GM21786 (cell line): ENCODE results near the gene FRMD6.

Experiments used
- ATAC-seq: cut with Tn5 transposase; IDR thresholded peaks from one replicate; pipeline ENCODE4 v1.9.1; 2021; ENCODE audit not compliant: unreplicated experiment

The FRMD6 gene

DNA sequence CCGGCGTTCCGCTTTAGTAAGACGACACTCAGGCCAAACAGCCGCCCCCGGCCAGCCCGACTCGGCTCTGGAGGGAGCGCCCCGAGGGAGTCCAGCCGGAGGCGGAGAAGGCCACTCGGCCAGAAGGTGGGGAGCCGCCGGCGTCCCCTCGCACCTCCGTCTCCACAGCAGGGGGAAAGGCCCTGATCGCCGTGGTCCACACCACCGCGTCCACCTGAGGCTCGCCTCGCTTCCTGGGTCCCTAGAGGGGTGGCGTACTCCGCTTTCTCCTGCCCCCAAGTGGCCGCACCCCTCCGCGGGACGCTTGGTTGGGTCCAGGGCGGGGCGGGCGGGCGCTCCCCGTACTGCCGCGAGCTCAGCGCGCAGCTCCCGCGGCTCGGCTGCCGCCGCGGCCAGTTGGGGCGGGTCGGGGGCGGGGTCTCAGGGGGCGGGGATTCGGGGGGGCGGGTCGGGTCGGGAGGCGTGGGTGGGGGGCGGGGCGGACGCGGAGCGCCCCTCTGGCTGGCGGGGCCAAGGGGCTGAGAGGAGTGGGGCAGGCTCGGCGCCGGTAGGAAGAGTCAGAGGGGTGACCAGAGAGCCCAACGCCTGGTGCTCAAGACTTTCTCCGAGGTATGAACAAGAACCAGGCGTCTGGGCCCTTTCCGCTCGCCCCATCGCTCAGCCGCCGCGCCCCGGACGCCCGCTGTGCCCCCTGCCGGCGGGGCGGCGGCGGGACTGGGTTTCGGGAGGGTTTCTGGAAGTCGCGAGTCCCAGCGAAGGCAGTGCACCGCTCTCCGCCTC, at the start of gene FRMD6:
TSS of gene FRMD6 (plus strand) at position 523 of the 780 bp plus-strand sequence. CDS start 37,927 bp downstream, outside the sequence.
- ATAC-seq: peak; percentile 70

DNA sequence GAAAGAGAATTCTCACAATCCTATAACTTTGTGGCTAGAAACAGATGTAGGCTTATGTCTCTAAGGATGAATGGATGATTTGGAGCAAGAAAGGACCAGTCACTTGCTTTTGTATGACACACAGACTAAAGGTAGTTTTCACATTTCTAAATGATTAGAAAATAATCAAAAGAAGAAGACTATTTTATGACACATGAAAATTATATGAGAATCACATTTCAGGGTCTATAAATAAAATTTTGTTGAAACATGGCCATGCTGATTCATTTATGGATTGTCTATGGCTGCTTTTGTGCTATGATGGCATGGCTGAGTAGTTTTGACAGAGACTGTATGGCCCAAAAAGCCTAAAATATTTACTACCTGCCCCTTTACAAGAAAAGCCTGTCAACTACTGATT, 49.4 kb upstream of the FRMD6 start:
- ATAC-seq: no peak

DNA sequence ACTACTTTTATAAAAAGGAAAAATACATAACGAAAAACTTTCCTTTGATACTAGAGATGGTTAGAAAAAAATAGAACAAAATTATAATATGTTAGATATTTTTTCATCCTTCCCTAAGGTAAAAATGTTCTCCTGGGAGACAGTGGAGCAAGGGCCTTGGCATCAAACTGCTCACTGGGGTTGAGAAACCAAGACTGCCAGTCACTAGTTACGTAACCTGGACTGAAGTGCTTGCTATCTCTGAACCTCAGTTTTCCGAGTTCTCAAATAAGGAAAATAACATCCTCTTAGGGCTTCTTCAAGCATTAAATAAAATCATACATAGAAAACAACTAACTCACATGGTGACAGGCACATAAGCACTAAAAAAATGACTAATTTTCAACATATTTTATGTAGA, 48.2 kb upstream of the FRMD6 start:
- no peak for ATAC-seq

DNA sequence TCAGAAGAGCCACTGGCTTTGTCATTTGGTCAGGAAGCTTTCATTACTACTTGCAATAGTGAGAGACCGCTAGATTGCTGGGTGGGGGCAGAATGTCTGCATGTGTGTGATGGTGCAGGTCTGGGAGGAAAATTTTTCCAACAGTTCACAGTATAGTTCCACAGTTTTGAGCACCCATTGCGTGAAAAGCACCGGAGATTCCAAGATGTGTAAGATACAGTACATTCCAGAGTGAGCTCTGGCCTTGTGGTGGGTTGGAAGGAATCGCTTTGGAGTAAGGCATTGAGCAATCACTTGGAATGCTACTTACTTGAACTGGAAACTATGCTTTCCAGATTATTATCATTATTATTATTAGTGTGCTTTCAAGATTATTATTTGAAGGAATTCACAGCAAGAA, 47.6 kb upstream of the FRMD6 start:
- ATAC-seq: no peak

DNA sequence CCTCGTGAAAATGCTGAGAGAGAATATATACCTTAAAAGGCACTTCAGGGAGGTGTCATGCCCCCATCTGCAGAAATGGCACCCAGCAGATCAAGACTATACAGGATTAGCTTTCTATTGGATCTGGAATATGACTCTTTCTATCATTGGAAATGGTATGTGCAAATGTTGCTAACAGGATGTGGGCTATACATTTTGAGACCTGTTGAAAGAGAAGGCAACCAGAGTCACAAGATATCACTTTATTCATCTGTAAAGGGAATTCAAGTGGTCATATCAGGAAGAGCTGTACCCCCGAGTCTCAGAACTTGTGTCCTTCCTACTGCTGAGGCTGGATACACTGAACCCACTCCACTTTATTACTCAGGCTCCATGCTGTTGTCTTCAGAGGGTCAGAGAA, 46.1 kb upstream of the FRMD6 start:
- no peak for ATAC-seq

DNA sequence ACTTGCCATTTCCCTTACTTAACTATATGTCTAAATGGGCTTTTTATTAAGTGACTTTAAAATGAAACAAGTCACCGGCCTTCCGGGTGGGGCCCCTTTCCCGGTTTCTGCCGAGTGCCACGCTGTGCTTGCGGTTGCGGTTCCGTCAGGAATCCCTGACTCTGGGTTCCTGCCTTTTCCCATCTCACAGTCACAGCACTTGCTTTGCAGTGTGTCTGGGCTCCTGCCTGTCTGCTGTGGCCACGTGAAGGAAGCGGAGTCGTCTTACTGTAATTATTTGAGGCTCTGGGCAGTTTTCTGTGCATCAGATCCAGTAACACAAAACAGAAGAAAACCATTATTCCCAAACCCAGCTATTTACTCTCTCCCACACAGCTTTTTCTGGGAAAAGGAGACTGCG, 44.0 kb upstream of the FRMD6 start:
- no peak for ATAC-seq

DNA sequence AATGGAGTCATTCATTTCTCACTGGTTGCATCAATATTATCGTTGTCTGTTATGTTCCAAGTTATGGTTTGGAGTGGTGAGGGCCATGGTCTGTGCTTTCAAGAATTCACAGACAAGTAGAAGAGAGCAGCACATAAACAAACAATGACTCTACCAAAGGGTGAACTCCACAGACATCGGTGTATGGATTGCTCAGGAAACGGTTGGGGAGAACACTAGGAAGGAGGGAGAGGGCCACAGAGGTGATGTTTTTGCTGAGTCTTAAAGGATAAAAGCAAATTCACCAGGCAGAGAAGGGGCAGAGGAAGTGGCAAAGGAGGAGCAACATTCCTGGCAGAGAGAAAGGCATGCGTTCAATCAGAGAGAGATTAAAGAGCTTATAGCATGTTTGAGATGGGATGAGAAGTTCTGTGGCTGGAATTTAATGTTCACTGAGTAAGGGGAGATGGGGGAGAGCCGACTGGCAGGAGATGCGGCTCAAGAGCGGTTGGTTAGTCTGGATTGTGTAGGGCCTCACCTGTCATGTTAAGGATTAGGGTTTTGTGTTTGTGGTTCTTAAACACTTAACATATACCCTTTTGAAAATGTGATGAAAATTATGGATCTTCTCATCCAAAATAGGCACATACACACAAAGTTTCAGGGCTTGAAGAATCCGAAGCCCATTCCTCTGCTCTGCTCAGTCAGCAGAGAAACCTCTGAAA, 42.3 kb upstream of the FRMD6 start:
- no peak for ATAC-seq

DNA sequence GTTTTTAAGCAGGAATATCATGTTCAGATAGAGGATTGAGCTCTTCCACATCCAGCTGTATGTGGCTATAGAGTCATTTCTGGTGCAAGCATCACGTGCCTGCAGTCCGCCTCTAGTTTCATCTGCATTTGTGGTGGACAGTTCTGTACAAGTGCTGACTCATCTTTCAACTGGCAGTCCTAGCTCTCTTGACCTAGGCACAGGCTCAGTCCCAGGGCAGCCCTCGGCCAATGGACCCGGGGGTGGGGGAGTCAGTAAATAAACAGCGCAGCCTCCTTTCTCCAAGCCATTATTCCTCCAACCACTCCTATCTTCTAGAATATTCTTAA, 41.8 kb upstream of the FRMD6 start:
- no peak for ATAC-seq

DNA sequence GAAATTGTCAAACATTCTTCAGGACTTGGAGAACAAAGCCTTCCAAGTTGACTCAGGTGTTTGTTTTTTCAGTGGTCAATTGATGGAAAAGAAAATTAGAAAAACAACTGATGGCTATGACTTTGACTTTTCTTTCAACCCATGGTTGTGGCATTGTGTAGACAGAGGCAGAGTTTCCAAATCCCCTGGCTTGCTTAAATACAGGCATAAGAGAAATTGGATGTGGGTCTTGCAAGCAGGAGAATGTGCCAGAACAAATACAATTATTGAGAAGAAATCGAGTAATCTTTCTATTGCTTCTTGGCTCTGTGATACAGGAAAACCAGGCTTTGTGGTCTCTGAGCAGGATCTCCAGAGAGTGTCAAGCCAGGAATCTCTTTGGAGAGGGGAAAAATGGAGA, 40.9 kb upstream of the FRMD6 start:
- ATAC-seq: no peak

DNA sequence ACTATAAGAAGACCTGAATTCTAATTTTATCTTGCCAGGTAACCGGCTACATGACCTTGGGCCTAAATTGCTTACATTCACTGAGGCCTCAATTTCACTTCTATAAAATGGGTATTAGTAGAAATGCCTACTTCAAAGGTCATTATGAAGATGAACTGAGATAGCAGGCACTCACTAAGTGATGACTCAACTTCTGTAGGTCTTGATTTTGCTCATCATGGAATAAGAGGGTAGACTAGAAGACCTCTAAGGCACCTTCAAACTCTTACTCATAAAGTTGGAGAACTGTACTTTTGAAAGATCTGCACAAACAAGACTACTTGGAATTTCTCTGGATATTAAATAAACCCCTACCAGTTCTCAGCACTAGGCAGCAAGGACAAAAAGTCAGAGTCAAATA, 39.3 kb upstream of the FRMD6 start:
- no peak for ATAC-seq

DNA sequence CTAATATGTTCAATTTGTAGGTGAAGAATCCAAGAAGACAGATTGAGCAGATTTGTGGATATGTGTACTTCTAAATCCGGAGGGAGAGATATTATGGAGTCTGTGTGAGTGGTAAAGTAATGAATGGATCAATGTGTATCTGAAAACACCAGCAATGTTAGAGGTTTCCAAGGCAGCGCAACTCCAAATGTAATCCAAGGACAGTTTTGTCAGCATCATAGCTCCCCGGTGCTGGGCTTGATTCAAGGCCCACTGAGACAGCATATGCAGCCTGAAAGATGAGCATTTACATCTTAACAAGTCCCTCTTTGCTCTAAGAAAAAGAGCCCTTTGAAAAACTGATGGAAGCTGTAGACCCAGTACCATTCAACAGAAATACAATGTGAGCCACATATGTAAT, 38.3 kb upstream of the FRMD6 start:
- ATAC-seq: no peak

DNA sequence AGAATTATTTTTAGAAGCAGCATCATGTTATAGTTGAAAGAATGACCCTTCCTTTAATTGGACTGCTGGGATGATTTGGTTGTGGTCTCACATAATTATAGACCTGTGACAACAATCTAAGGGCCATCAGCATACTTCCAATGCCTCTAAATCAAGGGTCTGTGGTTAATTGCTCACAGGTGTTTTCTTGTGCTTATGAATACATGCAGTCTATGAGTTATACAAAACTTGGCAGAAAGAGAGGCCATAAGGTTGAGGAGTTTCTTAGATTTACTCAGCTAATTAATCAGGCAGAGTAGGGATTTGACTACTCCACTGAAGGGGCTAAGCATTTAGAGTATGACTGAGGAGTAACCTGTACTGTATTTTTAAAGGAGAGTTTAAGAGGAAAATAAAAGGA, 37.0 kb upstream of the FRMD6 start:
- no peak for ATAC-seq

DNA sequence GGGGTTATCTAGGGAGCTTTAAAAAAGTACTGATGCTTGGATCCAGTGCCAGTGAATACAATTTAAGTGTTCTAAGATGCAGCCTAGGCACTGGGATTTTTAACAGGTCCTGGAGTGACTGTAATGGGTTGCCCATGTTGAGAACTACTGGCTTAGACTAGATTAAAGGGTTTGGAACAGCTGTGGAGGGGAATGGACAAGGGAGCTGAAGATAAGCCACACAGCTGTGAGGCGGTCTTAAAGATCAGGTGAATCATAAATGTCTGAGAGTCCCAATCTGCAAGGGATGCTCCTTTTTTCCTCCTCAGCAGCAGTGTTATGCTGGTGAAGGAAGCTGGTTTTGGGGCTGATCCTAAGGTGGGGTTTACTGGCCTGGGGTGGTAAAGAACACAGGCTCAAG, 35.5 kb upstream of the FRMD6 start:
- ATAC-seq: no peak

DNA sequence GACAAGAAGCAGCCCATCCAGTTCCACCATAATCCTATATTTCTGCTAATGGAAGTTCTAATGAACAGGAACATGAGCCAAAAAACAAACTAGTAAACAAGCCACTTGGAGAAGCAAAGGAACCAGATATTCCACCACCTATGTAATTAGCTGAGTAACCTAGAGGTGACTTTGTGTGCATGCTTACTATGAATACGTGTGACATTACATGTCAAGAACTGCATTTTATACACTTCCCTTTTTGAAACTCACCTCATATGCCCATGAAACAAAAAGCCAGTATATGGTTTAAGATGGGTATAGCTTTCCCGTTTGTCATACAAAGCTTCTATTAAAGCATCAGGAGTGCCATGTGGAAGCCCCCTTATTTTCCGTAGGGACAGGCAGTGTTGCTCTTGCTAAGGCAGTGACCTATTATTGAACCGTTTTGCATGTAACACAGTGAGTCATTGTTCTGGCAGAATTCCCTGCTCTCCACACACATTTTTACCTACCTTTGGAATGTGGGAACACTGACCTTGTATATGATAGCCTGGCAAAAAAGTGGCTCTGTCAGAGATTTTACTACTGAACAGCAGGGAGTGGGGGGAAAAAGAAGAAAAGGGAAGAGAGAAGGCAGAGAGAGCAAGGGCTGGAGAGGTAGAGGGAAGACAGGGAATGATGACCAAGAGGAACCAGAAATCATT, 34.8 kb upstream of the FRMD6 start:
- ATAC-seq: no peak

DNA sequence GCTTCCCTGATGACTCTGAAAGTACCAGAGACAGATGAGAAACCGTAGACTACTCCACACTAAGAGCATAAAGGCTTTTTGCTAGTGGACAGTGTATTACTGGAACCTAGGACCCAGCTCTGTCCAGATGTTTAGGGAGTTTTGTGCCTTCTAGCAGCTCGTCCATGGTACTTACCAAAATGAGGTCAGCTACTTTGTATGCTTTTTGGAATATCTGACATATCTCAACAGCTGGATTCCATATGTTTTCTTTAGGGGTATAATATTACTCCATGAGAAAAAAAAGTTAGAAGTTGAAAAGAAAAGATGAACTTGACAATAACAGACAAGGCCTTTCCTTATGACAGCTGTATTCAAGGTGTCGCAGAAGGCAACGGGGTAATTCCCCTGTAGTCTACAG, 32.1 kb upstream of the FRMD6 start:
- ATAC-seq: no peak

DNA sequence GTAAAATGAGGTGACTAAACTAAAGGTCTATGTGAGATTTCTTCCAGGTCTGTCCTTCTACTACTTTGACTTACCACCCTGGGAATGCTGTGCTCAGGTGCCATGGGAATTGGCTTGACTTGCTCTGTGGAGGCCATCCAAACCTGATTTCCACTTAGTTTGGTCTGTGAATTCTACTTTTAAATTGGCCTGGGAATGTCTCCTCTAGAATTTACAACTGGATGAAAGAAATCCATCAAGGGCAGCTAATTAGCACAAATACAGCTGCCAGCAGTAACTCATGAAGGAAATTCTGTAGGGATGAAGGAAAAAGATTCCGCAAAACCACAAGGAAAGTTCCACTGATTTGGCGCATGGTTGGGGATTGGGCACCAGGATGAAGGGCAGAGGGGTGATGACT, 31.7 kb upstream of the FRMD6 start:
- no peak for ATAC-seq

DNA sequence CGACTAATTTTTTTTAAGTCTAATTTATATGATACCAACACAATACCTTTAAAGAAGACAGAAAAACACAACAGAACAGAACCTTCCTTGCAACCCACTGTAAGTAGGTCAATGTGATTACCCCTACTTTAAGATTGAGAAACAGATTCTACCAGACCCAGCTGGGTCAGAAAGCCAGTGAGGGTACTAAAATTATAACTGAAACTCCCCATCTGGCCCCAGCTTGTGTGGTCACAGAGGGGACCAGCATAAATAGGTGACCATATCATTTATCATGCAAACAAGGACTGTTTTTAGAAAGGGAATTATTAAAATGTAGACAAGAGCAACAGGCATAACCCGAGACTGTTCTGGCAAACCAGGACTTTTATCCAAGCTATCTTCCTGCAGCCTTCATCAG, 30.1 kb upstream of the FRMD6 start:
- no peak for ATAC-seq

DNA sequence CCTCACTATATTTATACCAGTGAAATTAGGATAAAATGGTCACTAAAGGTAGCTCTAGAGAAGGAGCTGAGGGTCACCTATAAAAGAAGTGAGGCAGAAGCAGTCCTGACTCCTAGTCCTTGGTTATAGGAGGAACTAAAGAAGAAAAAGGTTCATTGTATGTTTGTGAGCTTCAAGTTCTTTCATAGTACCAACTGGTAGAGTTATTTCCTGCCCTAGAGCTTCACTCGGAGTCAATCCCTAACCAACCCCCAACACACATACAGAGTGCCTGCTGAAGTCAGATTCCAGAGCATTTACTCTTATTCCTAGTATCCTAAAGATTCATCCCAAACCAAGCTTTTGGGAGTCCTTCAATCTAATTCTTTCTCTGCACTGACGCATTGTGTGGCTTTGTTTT, 29.3 kb upstream of the FRMD6 start:
- no peak for ATAC-seq

DNA sequence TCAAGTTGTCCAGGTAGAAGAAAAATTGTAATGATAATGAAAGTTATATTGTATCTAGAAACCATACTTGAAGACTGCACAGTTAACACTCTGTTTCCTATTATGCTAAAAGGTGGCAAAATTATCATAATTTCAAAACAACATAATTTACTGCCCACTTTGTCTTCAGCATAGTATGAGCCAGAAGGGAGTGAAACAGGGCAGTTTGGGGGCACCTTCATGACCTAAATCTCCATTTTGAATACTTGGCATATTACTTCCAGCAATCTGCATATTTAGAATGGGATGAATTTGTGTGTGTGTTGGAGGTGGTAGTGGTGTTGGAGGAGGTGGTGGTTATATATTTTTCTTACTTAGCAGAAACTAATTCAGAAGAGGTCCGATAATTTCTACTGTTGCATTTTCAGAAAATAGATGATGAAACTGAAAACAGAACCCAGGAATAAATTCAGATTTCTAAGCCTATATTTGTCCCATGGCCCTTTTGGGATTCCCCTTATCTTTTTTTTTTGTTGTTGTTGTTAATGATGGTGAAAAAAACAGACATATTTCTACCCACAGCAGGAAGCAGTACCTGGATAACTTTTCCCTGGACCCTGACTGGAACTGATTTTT, 26.6 kb upstream of the FRMD6 start:
- ATAC-seq: no peak

DNA sequence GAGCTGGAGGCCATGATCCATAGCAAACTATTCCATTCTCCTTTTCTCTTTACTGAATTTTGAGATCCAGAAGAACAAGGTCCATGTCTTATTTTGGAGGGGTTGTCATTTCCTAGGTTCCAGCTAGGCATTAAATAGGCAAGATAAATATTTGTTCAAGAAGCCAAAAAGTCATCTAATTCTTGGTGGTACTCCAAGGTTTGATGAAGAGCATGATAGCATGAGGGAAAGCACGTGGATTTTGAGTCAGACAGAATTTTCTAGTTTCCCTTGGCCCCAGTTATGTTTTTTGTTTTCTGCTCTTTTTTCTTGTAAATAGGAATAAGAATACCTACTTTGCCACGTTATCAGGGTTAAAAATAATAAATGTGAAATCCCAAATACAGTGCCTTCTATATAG, 25.5 kb upstream of the FRMD6 start:
- ATAC-seq: no peak

DNA sequence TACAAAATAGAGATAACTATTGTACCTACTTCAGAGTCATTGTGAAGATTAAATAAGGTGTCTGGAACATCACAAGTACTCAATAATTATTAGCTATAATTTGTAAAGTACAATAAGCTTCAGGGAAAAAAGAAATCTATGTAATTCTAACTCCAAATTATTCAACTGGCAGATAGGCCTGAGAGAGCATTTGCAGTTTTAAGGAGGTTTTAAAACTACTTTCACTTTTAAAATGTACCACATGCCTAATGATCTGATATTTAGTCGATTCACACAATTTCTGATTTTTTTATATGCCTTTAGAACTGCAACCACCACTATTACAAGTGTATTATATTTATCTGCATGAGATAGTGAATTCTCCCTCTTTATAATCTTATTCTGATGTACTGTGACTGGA, 24.9 kb upstream of the FRMD6 start:
- ATAC-seq: no peak

DNA sequence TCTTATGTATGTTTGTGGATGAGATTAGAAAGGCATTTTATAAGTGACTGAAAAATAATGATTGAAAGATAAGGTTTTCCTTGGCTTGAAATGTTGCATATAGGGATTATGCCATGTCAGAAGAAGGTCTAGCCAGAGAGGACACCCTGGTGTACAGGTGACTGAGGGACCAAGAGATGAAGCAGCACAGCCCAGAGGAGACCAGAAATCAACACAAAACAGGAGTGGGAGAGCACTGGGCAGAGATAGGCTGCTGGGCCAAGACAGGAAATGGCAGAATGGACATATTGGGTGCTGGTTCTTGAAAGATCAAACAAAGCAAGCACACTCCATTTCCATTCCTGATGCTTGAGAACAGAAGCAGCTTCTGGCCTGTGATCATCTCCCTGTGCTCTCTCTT, 24.4 kb upstream of the FRMD6 start:
- no peak for ATAC-seq
